Measurements from ENCODE around the gene USH2A. TPM values are rescaled to one million over a fixed set of nuclear protein-coding genes. Genes with fewer than 3 reads are reported as not detected.

Gene USH2A
- total and polyA plus RNA-seq, 5 donors from 2014 or later = not detected

- no peak for DNase-seq
- H3K4me3 Mint-ChIP-seq = no peak overlapping the region
- no peaks in the 10 kb centered on the region for H3K4me1 ChIP-seq (ENCODE audit: control insufficient read depth, insufficient read depth, low read length, poor library complexity, severe bottlenecking)
Observed at GRCh38 chr1:216044538-216044937, 378.7 kb downstream of the USH2A start.

DNA sequence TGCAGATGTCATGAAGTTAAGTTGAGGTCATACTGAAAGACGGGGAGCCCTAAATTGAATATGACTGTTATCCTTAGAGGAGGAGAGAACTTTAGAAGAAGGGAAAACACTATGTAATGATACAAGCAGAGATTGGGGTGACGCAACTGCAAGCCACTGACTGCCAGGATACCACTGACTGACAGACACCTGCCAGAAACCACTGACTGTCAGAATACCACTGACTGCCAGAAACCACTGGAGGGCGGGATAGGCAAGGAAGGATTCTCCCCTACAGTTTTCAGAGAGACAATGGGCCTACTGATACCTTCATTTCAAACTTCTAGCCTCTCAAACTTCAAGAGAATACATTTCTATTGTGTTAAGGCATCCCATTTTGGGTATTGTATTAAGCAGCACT, 388.7 kb downstream of the USH2A start:
- no peaks in the 10 kb centered on the region for H3K36me3 ChIP-seq (ENCODE audit: control insufficient read depth, insufficient read depth, low read length)
- Mint-ChIP-seq H3K27ac (no peak overlapping the region), H3K4me3 (no peak overlapping the region), H3K9me3 (peaks cover 0 to 29% (median 4%) of the 10 kb centered on the region in 7 donors), H3K4me1 (no peaks in the 10 kb centered on the region), H3K27me3 (no peaks in the 10 kb centered on the region), H3K36me3 (no peaks in the 10 kb centered on the region)
- no peak for DNase-seq
- no peaks in the 10 kb centered on the region for H3K9me3 ChIP-seq (ENCODE audit: control insufficient read depth in 2 of 2, low read length in 2 of 2)
- no peak overlapping the region for H3K4me3 ChIP-seq (ENCODE audit: low read depth, low read length)
- H3K27me3 ChIP-seq (ENCODE audit: control insufficient read depth, insufficient read depth, low read length) = no peaks in the 10 kb centered on the region
- no peaks in the 10 kb centered on the region for H3K4me1 ChIP-seq (ENCODE audit: control insufficient read depth, insufficient read depth, low read length, poor library complexity, severe bottlenecking)
- ATAC-seq (ENCODE audit: low read depth in 2 of 2) = no peak
- no peak overlapping the region for H3K27ac ChIP-seq (ENCODE audit: insufficient read depth, low read length, poor library complexity, severe bottlenecking)

More at GRCh38 chr1:216044538-216044937, 378.7 kb downstream of the USH2A start:
- ATAC-seq (ENCODE audit: low read depth in 2 of 2) = no peak
- peaks cover 2 to 23% (median 8%) of the 10 kb centered on the region in 7 donors for H3K9me3 Mint-ChIP-seq
- Histone ChIP-seq H3K9me3 (ENCODE audit: control insufficient read depth in 2 of 2, low read length in 2 of 2) (no peaks in the 10 kb centered on the region), H3K27me3 (ENCODE audit: control insufficient read depth, insufficient read depth, low read length) (no peaks in the 10 kb centered on the region), H3K4me3 (ENCODE audit: low read depth, low read length) (no peak overlapping the region), H3K36me3 (ENCODE audit: control insufficient read depth, insufficient read depth, low read length) (no peaks in the 10 kb centered on the region), H3K27ac (ENCODE audit: insufficient read depth, low read length, poor library complexity, severe bottlenecking) (no peak overlapping the region)
- H3K27me3 Mint-ChIP-seq = no peaks in the 10 kb centered on the region
- no peaks in the 10 kb centered on the region for H3K36me3 Mint-ChIP-seq
- H3K4me1 Mint-ChIP-seq = no peaks in the 10 kb centered on the region
- no peak overlapping the region for H3K27ac Mint-ChIP-seq

GRCh38 chr1:216032961-216033614, 390.2 kb downstream of the USH2A start:
- H3K27me3 ChIP-seq (ENCODE audit: control insufficient read depth, insufficient read depth, low read length) = no peaks in the 10 kb centered on the region

GRCh38 chr1:216032284-216032683, 391.0 kb downstream of the USH2A start:
- Histone ChIP-seq H3K9me3 (ENCODE audit: control insufficient read depth in 2 of 2, low read length in 2 of 2) (no peaks in the 10 kb centered on the region), H3K27me3 (ENCODE audit: control insufficient read depth, insufficient read depth, low read length) (no peaks in the 10 kb centered on the region), H3K4me1 (ENCODE audit: control insufficient read depth, insufficient read depth, low read length, poor library complexity, severe bottlenecking) (no peaks in the 10 kb centered on the region), H3K4me3 (ENCODE audit: low read depth, low read length) (no peak overlapping the region), H3K36me3 (ENCODE audit: control insufficient read depth, insufficient read depth, low read length) (no peaks in the 10 kb centered on the region), H3K27ac (ENCODE audit: insufficient read depth, low read length, poor library complexity, severe bottlenecking) (no peak overlapping the region)
- no peaks in the 10 kb centered on the region for H3K36me3 Mint-ChIP-seq
- H3K27ac Mint-ChIP-seq = no peak overlapping the region
- peaks cover 0 to 17% (median 4%) of the 10 kb centered on the region in 7 donors for H3K9me3 Mint-ChIP-seq
- DNase-seq (no peak), ATAC-seq (ENCODE audit: low read depth in 2 of 2) (no peak)
- H3K4me1 Mint-ChIP-seq = no peaks in the 10 kb centered on the region
- no peaks in the 10 kb centered on the region for H3K27me3 Mint-ChIP-seq
- H3K4me3 Mint-ChIP-seq = no peak overlapping the region

More at GRCh38 chr1:216032961-216033614, 390.2 kb downstream of the USH2A start:
- ATAC-seq (ENCODE audit: low read depth in 2 of 2) (no peak), DNase-seq (no peak)
- Mint-ChIP-seq H3K9me3 (peaks cover 0 to 24% (median 4%) of the 10 kb centered on the region in 7 donors), H3K4me1 (no peaks in the 10 kb centered on the region), H3K27me3 (no peaks in the 10 kb centered on the region), H3K27ac (no peak overlapping the region), H3K36me3 (no peaks in the 10 kb centered on the region), H3K4me3 (no peak overlapping the region)
- Histone ChIP-seq H3K4me1 (ENCODE audit: control insufficient read depth, insufficient read depth, low read length, poor library complexity, severe bottlenecking) (no peaks in the 10 kb centered on the region), H3K4me3 (ENCODE audit: low read depth, low read length) (no peak overlapping the region), H3K27ac (ENCODE audit: insufficient read depth, low read length, poor library complexity, severe bottlenecking) (no peak overlapping the region), H3K36me3 (ENCODE audit: control insufficient read depth, insufficient read depth, low read length) (no peaks in the 10 kb centered on the region), H3K9me3 (ENCODE audit: control insufficient read depth in 2 of 2, low read length in 2 of 2) (no peaks in the 10 kb centered on the region)

GRCh38 chr1:216028631-216029030, 394.6 kb downstream of the USH2A start:
- ATAC-seq (ENCODE audit: low read depth in 2 of 2) = no peak
- Mint-ChIP-seq H3K27me3 (no peaks in the 10 kb centered on the region), H3K36me3 (no peaks in the 10 kb centered on the region)

GRCh38 chr1:216024546-216024945, 398.7 kb downstream of the USH2A start:
- no peak overlapping the region for H3K4me3 Mint-ChIP-seq
- Histone ChIP-seq H3K27ac (ENCODE audit: insufficient read depth, low read length, poor library complexity, severe bottlenecking) (no peak overlapping the region), H3K4me3 (ENCODE audit: low read depth, low read length) (no peak overlapping the region)

More at GRCh38 chr1:216028631-216029030, 394.6 kb downstream of the USH2A start:
- Mint-ChIP-seq H3K27ac (no peak overlapping the region), H3K9me3 (peaks cover 0 to 10% (median 4%) of the 10 kb centered on the region in 7 donors), H3K4me3 (no peak overlapping the region), H3K4me1 (no peaks in the 10 kb centered on the region)
- Histone ChIP-seq H3K36me3 (ENCODE audit: control insufficient read depth, insufficient read depth, low read length) (no peaks in the 10 kb centered on the region), H3K9me3 (ENCODE audit: control insufficient read depth in 2 of 2, low read length in 2 of 2) (no peaks in the 10 kb centered on the region), H3K27ac (ENCODE audit: insufficient read depth, low read length, poor library complexity, severe bottlenecking) (no peak overlapping the region), H3K4me3 (ENCODE audit: low read depth, low read length) (no peak overlapping the region), H3K27me3 (ENCODE audit: control insufficient read depth, insufficient read depth, low read length) (no peaks in the 10 kb centered on the region), H3K4me1 (ENCODE audit: control insufficient read depth, insufficient read depth, low read length, poor library complexity, severe bottlenecking) (no peaks in the 10 kb centered on the region)
- no peak for DNase-seq

DNA sequence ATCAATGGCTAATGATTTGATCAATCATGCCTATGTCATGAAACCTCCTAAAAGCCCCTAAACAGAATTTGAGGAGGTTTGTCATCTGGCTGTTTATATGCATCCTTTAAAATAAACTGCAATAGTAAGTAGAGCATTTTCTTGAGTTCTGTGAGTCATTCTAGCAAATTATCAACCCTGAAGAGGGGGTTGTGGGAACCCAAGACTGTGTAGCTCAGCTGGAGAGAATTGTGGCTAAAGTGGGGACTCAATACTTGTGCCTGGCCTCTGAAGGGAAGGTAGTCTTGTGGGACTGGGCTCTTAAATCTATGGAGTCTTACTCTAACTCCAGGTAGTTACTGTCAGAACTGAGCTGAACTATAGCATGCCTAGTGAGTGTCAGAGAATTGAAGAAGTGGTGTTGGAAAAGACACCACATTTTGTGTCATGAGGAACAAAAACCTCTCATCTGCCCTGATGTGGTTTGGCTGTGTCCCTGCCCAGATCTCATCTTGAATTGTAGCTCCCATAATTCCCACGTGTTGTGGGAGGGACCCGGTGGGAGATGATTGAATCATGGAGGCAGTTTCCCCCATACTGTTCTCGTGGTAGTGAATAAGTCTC, 402.4 kb downstream of the USH2A start:
- Mint-ChIP-seq H3K4me3 (no peak overlapping the region), H3K9me3 (peaks cover 2 to 10% (median 5%) of the 10 kb centered on the region in 7 donors), H3K4me1 (peaks cover 0 to 4% (median 0%) of the 10 kb centered on the region in 4 donors), H3K36me3 (no peaks in the 10 kb centered on the region), H3K27ac (no peak overlapping the region), H3K27me3 (no peaks in the 10 kb centered on the region)
- H3K27ac ChIP-seq (ENCODE audit: insufficient read depth, low read length, poor library complexity, severe bottlenecking) = no peak overlapping the region
- H3K4me1 ChIP-seq (ENCODE audit: control insufficient read depth, insufficient read depth, low read length, poor library complexity, severe bottlenecking) = no peaks in the 10 kb centered on the region
- no peaks in the 10 kb centered on the region for H3K9me3 ChIP-seq (ENCODE audit: control insufficient read depth in 2 of 2, low read length in 2 of 2)
- no peaks in the 10 kb centered on the region for H3K36me3 ChIP-seq (ENCODE audit: control insufficient read depth, insufficient read depth, low read length)
- ATAC-seq (ENCODE audit: low read depth in 2 of 2) (no peak), DNase-seq (no peak)
- no peaks in the 10 kb centered on the region for H3K27me3 ChIP-seq (ENCODE audit: control insufficient read depth, insufficient read depth, low read length)
- H3K4me3 ChIP-seq (ENCODE audit: low read depth, low read length) = no peak overlapping the region

More at GRCh38 chr1:216024546-216024945, 398.7 kb downstream of the USH2A start:
- no peaks in the 10 kb centered on the region for H3K36me3 Mint-ChIP-seq
- peaks cover 0 to 6% (median 4%) of the 10 kb centered on the region in 7 donors for H3K9me3 Mint-ChIP-seq
- no peaks in the 10 kb centered on the region for H3K36me3 ChIP-seq (ENCODE audit: control insufficient read depth, insufficient read depth, low read length)
- no peaks in the 10 kb centered on the region for H3K27me3 Mint-ChIP-seq
- H3K27me3 ChIP-seq (ENCODE audit: control insufficient read depth, insufficient read depth, low read length) = no peaks in the 10 kb centered on the region
- H3K4me1 Mint-ChIP-seq = no peaks in the 10 kb centered on the region
- no peak for ATAC-seq (ENCODE audit: low read depth in 2 of 2)
- H3K9me3 ChIP-seq (ENCODE audit: control insufficient read depth in 2 of 2, low read length in 2 of 2) = no peaks in the 10 kb centered on the region
- DNase-seq = no peak
- H3K27ac Mint-ChIP-seq = no peak overlapping the region
- no peaks in the 10 kb centered on the region for H3K4me1 ChIP-seq (ENCODE audit: control insufficient read depth, insufficient read depth, low read length, poor library complexity, severe bottlenecking)

DNA sequence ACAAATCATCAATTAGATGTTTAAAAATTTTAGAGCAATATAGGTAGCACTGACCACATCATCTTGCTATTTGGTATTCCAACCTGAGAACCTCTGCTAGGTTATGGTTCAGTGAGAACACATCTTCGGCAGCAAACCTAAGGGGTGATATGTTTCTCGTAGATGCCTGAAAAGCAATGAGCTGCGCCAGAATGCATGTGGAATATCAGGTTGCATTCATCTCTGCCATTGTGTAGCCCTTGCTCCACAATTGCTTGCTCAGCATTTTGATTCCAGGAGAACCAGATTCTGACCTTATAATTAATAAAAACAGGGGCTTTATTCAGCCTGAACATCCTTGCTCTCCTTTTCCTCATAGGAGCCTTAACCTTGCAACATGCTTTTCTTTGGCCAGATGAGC, 408.1 kb downstream of the USH2A start:
- Histone ChIP-seq H3K27me3 (ENCODE audit: control insufficient read depth, insufficient read depth, low read length) (no peaks in the 10 kb centered on the region), H3K9me3 (ENCODE audit: control insufficient read depth in 2 of 2, low read length in 2 of 2) (peaks cover 0 to 4% of the 10 kb centered on the region in 2 experiments), H3K4me1 (ENCODE audit: control insufficient read depth, insufficient read depth, low read length, poor library complexity, severe bottlenecking) (no peaks in the 10 kb centered on the region), H3K27ac (ENCODE audit: insufficient read depth, low read length, poor library complexity, severe bottlenecking) (no peak overlapping the region), H3K36me3 (ENCODE audit: control insufficient read depth, insufficient read depth, low read length) (no peaks in the 10 kb centered on the region), H3K4me3 (ENCODE audit: low read depth, low read length) (no peak overlapping the region)
- ATAC-seq (ENCODE audit: low read depth in 2 of 2) = no peak
- peaks cover 0 to 4% (median 1%) of the 10 kb centered on the region in 4 donors for H3K4me1 Mint-ChIP-seq
- no peaks in the 10 kb centered on the region for H3K36me3 Mint-ChIP-seq
- peaks cover 5 to 19% (median 11%) of the 10 kb centered on the region in 7 donors for H3K9me3 Mint-ChIP-seq
- H3K4me3 Mint-ChIP-seq = no peak overlapping the region
- H3K27ac Mint-ChIP-seq = no peak overlapping the region
- no peaks in the 10 kb centered on the region for H3K27me3 Mint-ChIP-seq
- DNase-seq = no peak

Data from CD4-positive, CD25-positive, alpha-beta regulatory T cell (primary cell).